Measurements from ENCODE around the gene DSCAM. TPM values are rescaled to one million over a fixed set of nuclear protein-coding genes. Genes with fewer than 3 reads are reported as not detected.

DSCAM gene
- polyA plus RNA-seq, 3 donors: not detected

GRCh38 chr21:40018871-40019475, 828.0 kb downstream of the DSCAM start:
- H3K9me3 Mint-ChIP-seq: peaks cover 7 to 40% (median 15%) of the 10 kb centered on the region in 7 donors
- Histone ChIP-seq H3K27me3 (ENCODE audit: control insufficient read depth in 2 of 2, insufficient read depth in 2 of 2, low read length in 2 of 2) (no peaks in the 10 kb centered on the region), H3K9me3 (replicated peaks in 1 of 2; ENCODE audit: control insufficient read depth in 1 of 2, insufficient read depth in 1 of 2, low read length in 2 of 2) (peaks cover 14 to 19% of the 10 kb centered on the region in 2 donors), H2AFZ (ENCODE audit: insufficient read depth, low read depth, low read length, poor library complexity, severe bottlenecking) (no peak overlapping the region), H3K4me2 (replicated peaks; ENCODE audit: extremely low read depth, low read length, poor library complexity, severe bottlenecking) (no peak overlapping the region), H3K4me1 (ENCODE audit: control insufficient read depth in 1 of 2, insufficient read depth in 2 of 2, low read length in 2 of 2) (no peaks in the 10 kb centered on the region), H3K4me3 (replicated peaks in 1 of 3; ENCODE audit: low read depth in 2 of 3, low read length in 3 of 3) (no peak overlapping the region), H4K20me1 (ENCODE audit: insufficient read depth, low read length) (no peaks in the 10 kb centered on the region), H3K9ac (ENCODE audit: insufficient read depth, low read length, poor library complexity, severe bottlenecking) (no peak overlapping the region), H3K36me3 (replicated peaks in 1 of 2; ENCODE audit: control insufficient read depth in 1 of 2, insufficient read depth in 2 of 2, low read length in 2 of 2) (no peaks in the 10 kb centered on the region), H3K79me2 (ENCODE audit: insufficient read depth, low read length) (no peaks in the 10 kb centered on the region), H3K27ac (ENCODE audit: low read depth in 1 of 2, low read length in 2 of 2) (no peak overlapping the region)
- DNase-seq: no peak
- H3K36me3 Mint-ChIP-seq: no peaks in the 10 kb centered on the region
- H3K4me3 Mint-ChIP-seq: no peak overlapping the region
- intact Hi-C loops (cut with micrococcal nuclease): no loop called here
- TF ChIP-seq CTCF (IDR thresholded peaks at IDR 0.05): no peak
- 85% methylated on average over 3 of the region's 3 CpGs for WGBS (ENCODE audit: insufficient coverage)
- no peaks in the 10 kb centered on the region for H3K27me3 Mint-ChIP-seq (ENCODE audit: low read depth in 3 of 3)
- no peak overlapping the region for H3K27ac Mint-ChIP-seq
- H3K4me1 Mint-ChIP-seq: no peaks in the 10 kb centered on the region

GRCh38 chr21:40016667-40017066, 830.3 kb downstream of the DSCAM start:
- DNase-seq: no peak
- H3K4me1 ChIP-seq (ENCODE audit: control insufficient read depth in 1 of 2, insufficient read depth in 2 of 2, low read length in 2 of 2): no peaks in the 10 kb centered on the region
- TF ChIP-seq CTCF (IDR thresholded peaks at IDR 0.05): no peak
- 93% methylated on average over 5 of the region's 8 CpGs for WGBS (ENCODE audit: insufficient coverage)
- H3K27me3 ChIP-seq (ENCODE audit: control insufficient read depth in 2 of 2, insufficient read depth in 2 of 2, low read length in 2 of 2): no peaks in the 10 kb centered on the region
- no peak overlapping the region for H3K27ac Mint-ChIP-seq
- H3K36me3 Mint-ChIP-seq: no peaks in the 10 kb centered on the region
- H3K9me3 ChIP-seq (replicated peaks in 1 of 2; ENCODE audit: control insufficient read depth in 1 of 2, insufficient read depth in 1 of 2, low read length in 2 of 2): peaks cover 23 to 28% of the 10 kb centered on the region in 2 donors
- H3K9ac ChIP-seq (ENCODE audit: insufficient read depth, low read length, poor library complexity, severe bottlenecking): no peak overlapping the region
- H4K20me1 ChIP-seq (ENCODE audit: insufficient read depth, low read length): no peaks in the 10 kb centered on the region
- H3K4me1 Mint-ChIP-seq: no peaks in the 10 kb centered on the region
- no peak overlapping the region for H3K4me3 ChIP-seq (replicated peaks in 1 of 3; ENCODE audit: low read depth in 2 of 3, low read length in 3 of 3)
- H3K27me3 Mint-ChIP-seq (ENCODE audit: low read depth in 3 of 3): no peaks in the 10 kb centered on the region
- intact Hi-C loops (cut with micrococcal nuclease): no loop called here
- H2AFZ ChIP-seq (ENCODE audit: insufficient read depth, low read depth, low read length, poor library complexity, severe bottlenecking): no peak overlapping the region
- H3K36me3 ChIP-seq (replicated peaks in 1 of 2; ENCODE audit: control insufficient read depth in 1 of 2, insufficient read depth in 2 of 2, low read length in 2 of 2): no peaks in the 10 kb centered on the region
- peaks cover 7 to 48% (median 19%) of the 10 kb centered on the region in 7 donors for H3K9me3 Mint-ChIP-seq
- H3K4me3 Mint-ChIP-seq: no peak overlapping the region
- H3K4me2 ChIP-seq (replicated peaks; ENCODE audit: extremely low read depth, low read length, poor library complexity, severe bottlenecking): no peak overlapping the region
- no peak overlapping the region for H3K27ac ChIP-seq (ENCODE audit: low read depth in 1 of 2, low read length in 2 of 2)
- H3K79me2 ChIP-seq (ENCODE audit: insufficient read depth, low read length): no peaks in the 10 kb centered on the region
